DMS114 treated with DMSO at 0.1 percent for 48 hours (cell line): ENCODE results near the gene ZNF780B.
A peak's percentile ranks its signal among the peaks of the same experiment; 100 is the strongest.

Source experiments
- DNase-seq: peaks from one replicate; lab custom pipeline; 2025; ENCODE audit not compliant: unreplicated experiment; lab: John Stamatoyannopoulos, UW

Gene ZNF780B

DNA sequence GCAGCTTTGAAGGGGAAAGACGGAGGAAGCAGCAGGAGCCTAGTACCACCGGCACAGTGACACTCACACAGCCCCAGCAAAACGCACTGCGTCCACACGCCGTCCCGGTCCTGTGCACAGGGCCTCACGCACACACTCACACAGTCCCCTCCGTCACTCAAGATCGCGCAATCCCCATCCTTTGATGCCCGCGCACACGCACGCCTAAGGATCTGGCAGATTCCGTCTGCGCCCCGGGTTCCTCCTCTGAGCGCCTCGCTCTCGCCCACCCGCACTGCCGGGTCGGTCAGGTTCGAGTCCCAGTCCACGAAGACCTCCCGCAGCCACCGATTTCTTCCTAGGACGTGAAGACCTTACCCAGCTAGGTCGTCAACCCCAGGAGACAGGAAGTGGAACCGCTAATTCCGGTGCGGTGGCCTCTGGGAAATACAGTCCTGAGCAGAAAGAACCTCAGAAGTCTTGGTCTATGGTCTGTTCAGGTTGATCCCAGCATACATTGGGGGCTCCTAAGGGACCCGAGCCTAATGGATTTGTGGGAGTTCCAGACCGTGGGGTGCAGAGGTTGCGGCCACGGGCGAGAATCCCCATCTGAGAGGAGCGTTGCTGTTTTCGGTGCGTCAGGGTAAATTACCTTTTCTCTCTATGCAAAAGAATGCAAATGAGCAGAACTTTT is at the start of gene ZNF780B:
ZNF780B (minus strand) TSS at position 400 of the 673 bp plus-strand sequence. CDS start 5,899 bp downstream, outside the sequence.
- peak; percentile 82 for DNase-seq

GRCh38 chr19:40104754-40105153 is 48.7 kb upstream of the ZNF780B start:
- no peak for DNase-seq

GRCh38 chr19:40103600-40103999 is 47.6 kb upstream of the ZNF780B start:
- DNase-seq, result no peak

DNA sequence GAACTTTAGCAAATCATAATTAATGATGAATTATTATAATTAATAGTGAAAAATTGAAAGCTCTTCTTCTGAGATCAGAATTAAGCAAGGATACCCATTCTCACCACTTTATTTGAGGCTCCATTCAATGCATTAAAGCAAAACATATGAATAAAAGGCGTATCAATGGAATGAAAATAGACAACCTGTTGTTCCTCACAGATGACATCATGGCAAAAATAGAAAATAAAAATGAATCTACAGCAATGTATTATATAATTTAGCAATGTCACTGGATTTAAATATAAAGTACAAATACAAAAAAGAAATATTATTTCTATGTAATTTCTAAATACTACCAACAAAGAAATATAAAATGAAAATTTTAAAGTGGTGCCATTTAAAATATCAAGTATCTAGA is 45.8 kb upstream of the ZNF780B start:
- no peak for DNase-seq

DNA sequence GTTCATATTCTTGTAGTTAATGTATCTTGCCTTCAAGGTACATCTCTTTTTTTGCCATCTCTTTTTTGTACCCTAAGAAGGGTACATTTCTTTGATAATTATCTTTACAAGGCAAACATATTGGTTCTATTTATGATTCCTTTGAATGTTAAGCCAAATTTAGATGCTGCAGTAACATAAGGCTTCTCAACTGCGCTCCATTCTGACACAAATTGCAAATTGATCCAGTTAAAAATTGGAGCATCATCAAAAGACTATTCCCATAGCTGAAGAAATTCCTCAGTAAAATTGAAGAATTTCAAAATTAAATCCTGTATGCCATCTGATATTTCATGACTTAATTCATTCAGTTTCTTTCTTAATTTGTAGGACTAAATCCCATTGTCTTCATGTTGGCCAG is 37.4 kb upstream of the ZNF780B start:
- no peak for DNase-seq

GRCh38 chr19:40091205-40092129 is 35.4 kb upstream of the ZNF780B start:
- no peak for DNase-seq

DNA sequence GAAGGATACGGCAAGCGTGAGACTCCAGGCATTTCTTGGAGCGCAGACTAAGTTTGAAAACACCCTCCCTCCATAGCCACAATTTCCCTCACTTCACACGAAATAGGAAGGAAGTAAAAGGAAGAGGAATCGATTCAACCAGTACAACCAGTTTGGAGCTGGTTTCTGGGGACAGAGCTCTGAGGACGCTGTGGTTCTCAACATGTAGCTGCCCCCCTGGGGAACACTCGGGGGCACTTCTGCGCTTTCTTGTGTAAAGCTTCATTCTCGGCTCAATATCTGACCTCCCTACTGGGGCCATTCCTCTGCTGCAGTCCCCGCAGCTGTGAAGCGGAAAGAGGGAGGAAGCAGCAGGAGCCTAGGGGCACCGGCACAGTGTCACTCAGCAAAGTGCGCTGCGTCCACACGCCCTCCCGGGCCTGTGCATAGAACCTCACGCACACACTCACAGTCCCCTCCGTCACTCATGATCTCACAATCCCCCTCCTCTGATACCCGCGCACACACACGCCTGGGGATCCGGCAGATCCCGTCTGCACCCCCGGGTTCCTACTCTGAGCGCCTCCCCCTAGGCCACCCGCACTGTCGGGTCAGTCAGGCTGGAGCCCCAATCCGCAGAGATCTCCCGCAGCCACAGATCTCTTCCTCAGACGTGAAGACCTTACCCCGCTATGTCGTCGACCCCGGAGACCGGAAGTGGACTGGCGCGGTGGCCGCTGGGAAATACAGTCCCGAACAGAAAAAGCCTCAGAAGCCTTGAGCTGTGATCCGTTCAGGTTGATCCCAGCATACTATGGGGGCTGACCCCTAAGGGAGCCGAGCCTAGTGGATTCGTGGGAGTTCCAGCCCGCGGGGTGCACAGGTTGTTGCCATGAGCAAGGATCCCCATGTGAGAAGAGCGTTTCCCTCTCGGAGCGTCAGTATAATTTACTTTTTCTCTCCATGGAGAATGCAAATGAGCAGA is 34.5 kb upstream of the ZNF780B start, which contains the start of gene ZNF780A:
ZNF780A (minus strand) TSS at position 703 of the 964 bp plus-strand sequence. CDS start 6,190 bp downstream, outside the sequence.
- DNase-seq, result peak; percentile 81

DNA sequence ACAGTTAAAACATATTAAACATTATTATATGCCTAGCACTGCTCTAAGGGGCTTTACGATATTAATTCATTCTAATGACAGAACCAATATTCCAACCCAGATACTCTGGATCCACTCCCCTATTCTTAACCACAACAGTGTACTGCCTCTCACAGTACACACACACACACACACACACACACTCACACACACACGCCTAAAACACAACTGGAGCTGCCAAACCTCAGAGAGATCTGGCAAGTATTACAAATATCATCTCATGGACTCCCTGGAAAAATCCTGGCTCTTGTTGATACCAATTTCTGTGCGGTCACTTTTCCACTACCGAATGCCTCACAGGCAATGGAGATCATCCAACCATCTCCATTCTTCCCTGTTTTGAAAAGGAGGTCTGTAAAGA is 33.4 kb upstream of the ZNF780B start:
- DNase-seq, result no peak

DNA sequence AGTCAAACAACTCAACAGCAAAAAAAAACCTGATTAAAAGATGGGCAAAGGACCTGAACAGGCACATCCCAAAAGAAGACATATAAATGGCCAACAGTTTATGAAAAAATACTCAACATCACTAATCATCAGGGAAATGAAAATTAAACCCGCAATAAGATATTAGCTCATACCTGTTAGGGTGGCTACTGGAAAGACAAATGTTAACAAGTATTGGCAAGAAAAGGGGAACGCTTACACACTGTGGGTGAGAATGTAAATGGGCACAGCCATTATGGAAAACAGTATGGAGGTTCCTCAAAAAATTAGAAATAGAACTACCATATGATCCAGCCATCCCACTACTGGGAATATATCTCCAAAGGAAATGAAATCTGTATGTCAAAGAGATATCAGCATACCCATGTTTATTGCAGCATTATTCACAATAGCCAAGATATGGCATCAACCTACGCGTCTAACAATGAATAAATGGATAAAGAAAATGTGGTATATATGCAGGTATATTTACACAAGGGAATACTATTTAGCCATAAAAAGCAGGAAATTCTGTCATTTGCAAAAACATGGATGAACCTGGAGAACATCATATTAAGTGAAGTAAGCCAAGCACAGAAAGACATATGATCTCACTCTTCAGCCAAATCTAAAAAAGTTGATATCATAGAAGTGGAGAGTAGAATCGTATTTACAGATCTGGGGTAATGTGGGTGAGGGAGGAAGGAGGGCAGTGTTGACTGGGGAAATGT is 32.4 kb upstream of the ZNF780B start:
- no peak for DNase-seq

- DNase-seq, result no peak
Measured at GRCh38 chr19:40084948-40085347, 28.9 kb upstream of the ZNF780B start.

- no peak for DNase-seq
Measured at GRCh38 chr19:40081411-40081810, 25.4 kb upstream of the ZNF780B start.

- no peak for DNase-seq
Measured at GRCh38 chr19:40080289-40080688, 24.3 kb upstream of the ZNF780B start.

- DNase-seq, result no peak
Measured at GRCh38 chr19:40078377-40078776, 22.3 kb upstream of the ZNF780B start.

DNA sequence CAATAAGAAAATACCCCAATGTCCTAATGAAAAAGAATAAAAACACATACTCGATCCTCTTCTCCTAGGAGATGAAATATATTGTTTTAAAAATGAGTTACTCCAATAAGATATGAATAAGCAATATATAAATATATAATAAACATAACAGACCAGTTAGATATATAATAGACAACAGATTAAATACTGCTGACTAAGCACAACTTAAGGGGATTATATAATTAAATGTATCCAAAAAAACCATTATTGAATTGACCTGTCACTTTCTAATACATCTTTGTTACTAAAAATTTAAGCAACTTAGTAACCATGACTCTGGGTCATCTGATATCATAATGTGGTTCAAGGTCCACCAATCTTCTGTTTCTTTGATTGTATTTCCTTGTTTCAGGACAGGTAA is 14.0 kb upstream of the ZNF780B start:
- DNase-seq, result no peak

DNA sequence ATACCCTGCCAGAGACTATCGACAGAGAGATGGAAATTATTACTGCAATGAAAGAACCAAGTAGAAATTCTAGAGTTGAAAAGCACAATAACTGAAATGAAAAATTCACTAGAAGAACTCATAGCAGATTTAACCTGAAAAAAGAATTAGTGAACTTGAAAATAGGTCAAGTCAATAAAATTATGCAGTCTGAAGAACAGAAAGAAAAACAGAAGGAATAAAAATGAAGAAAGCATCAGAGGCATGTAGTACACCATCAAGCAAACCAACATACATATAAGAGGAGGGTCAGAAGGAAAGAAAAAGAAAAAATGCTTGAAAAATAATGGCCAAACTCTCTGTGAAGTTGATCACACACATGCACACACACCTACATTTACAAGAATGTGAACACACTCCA is 3.6 kb upstream of the ZNF780B start:
- no peak for DNase-seq

- no peak for DNase-seq
Measured at GRCh38 chr19:40057166-40057565, 1.1 kb upstream of the ZNF780B start.

DNA sequence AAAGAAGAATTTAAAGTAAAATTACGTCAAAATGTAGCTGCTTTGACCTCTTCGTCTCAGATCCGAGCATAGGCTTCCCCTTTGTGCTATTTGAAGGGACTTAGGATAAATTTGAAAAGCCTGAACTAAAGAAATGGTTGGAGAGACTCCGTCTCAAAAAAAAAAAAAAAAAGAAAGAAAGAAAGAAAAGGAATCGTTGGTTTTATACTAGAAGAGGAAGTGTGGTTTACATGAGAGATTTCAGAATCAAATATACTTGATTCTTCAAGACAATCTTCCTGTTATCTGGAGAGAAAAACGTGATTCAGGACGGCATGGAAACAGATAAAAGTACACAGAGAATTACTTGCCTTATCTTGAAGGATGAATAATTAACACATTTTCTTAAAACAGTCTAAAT is 474 bp upstream of the ZNF780B start:
- no peak for DNase-seq

- DNase-seq, result no peak
Measured at GRCh38 chr19:40055049-40055448, 982 bp downstream of the ZNF780B start.

DNA sequence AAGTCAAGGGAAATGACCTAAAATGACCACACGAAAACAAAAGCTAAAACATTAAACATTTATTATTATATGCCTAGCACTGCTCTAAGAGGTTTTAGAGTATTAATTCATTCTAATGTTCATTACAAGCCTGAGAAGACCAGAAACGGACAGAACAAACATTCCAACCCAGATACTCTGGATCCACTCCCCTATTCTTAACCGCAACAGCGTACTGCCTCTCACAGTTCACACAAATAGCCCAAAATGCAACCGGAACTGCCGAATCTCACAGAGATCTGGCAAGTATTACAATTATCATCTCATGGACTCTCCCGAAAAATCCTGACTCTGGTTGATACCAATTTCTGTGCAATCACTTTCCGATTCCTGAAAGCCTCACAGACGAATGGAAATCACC is 1.4 kb downstream of the ZNF780B start:
- no peak for DNase-seq

GRCh38 chr19:40053491-40053890 is 2.5 kb downstream of the ZNF780B start:
- DNase-seq, result no peak
